B cell (primary cell): ENCODE data around the gene INPP4A. TPM values are rescaled to one million over a fixed set of nuclear protein-coding genes. Genes with fewer than 3 reads are reported as not detected.

Experiments used
- ATAC-seq: fragments of 200-7000 bp; cut with Tn5 transposase; one replicate; pipeline ENCODE4 v1.10.0; 2021; ENCODE audit warnings: low read depth, mild to moderate bottlenecking, moderate number of reproducible peaks, moderate library complexity
- CTCF ChIA-PET: fragments of 350-600 bp; sonication (Branson Sonifier 250); formaldehyde crosslinking; loops from one replicate; lab custom pipeline; 2021; ENCODE audit warnings: antibody characterized with exemption, inconsistent platforms; lab: Charles Lee
- POLR2A ChIA-PET: fragments of 350-600 bp; sonication (Branson Sonifier 250); formaldehyde crosslinking; loops from one replicate; lab custom pipeline; 2021; ENCODE audit warnings: antibody characterized with exemption; lab: Charles Lee
- DNase-seq: peaks from one replicate; pipeline ENCODE4 v3.0.0; 2013
- H2AFZ ChIP-seq: 2 replicates; pipeline ENCODE4 v1.6.1; 2012; ENCODE audit warnings: mild to moderate bottlenecking, low read depth, low read length; ENCODE audit not compliant: insufficient read depth, poor library complexity, severe bottlenecking
- H3K27ac ChIP-seq, 2 donors: 1 replicate in 1 of 2; 2 replicates in 1 of 2; pipeline ENCODE4 v1.5.1; 2012 to 2013; ENCODE audit warnings: low read length in 2 of 2, mild to moderate bottlenecking in 2 of 2, moderate library complexity in 1 of 2
- H3K27me3 ChIP-seq, 4 experiments: fragments of 200-600 bp in 1 of 4; sonication (generic) in 1 of 4; replicated peaks in 1 of 4; 1 replicate in 2 of 4; 2 replicates in 2 of 4; pipeline versions ENCODE4 v1.6.1 to v1.7.0; 2013 to 2016; ENCODE audit warnings: low read length in 3 of 4, mild to moderate bottlenecking in 2 of 4, mixed read lengths in 1 of 4, moderate library complexity in 1 of 4; ENCODE audit not compliant: insufficient read depth in 4 of 4, control insufficient read depth in 3 of 4; ENCODE audit errors: control extremely low read depth in 1 of 4
- H3K36me3 ChIP-seq, 2 experiments: replicated peaks in 1 of 2; 1 replicate in 1 of 2; 2 replicates in 1 of 2; pipeline versions ENCODE4 v1.6.1 to v1.7.1; 2013; ENCODE audit warnings: low read length in 1 of 2; ENCODE audit not compliant: insufficient read depth in 2 of 2, control insufficient read depth in 1 of 2; ENCODE audit errors: control extremely low read depth in 1 of 2, extremely low read depth in 1 of 2
- H3K4me1 ChIP-seq, 2 donors: fragments of 200-600 bp in 1 of 2; sonication (generic) in 1 of 2; 1 replicate in 1 of 2; 2 replicates in 1 of 2; pipeline versions ENCODE4 v1.5.1 to v1.6.1; 2013 to 2017; ENCODE audit warnings: low read length in 2 of 2; ENCODE audit not compliant: control insufficient read depth in 2 of 2, insufficient read depth in 2 of 2
- H3K4me2 ChIP-seq: replicated peaks from 2 replicates; pipeline ENCODE3; 2012; ENCODE audit warnings: mild to moderate bottlenecking, low read depth, low read length; ENCODE audit not compliant: poor library complexity, severe bottlenecking
- H3K4me3 ChIP-seq, 5 experiments: fragments of 200-600 bp in 1 of 5; sonication (generic) in 1 of 5; 1 replicate in 3 of 5; 2 replicates in 2 of 5; pipeline versions ENCODE4 v1.5.1 to v1.7.0; 2011 to 2016; ENCODE audit warnings: low read length in 4 of 5, mild to moderate bottlenecking in 4 of 5, low read depth in 2 of 5, control low read depth in 1 of 5, moderate library complexity in 1 of 5; ENCODE audit not compliant: insufficient read depth in 1 of 5; ENCODE audit errors: control extremely low read depth in 1 of 5, extremely low read depth in 1 of 5
- H3K79me2 ChIP-seq: fragments of 200-600 bp; sonication (generic); one replicate; pipeline ENCODE4 v1.6.0; 2016; ENCODE audit warnings: low read length; ENCODE audit not compliant: control insufficient read depth, insufficient read depth
- H3K9ac ChIP-seq: fragments of 200-600 bp; sonication (generic); 2 replicates; pipeline ENCODE4 v1.6.1; 2017; ENCODE audit warnings: mild to moderate bottlenecking, low read length, moderate library complexity
- H3K9me3 ChIP-seq, 3 donors: one replicate each; pipeline versions ENCODE4 v1.6.1 to v1.7.1; 2013; ENCODE audit warnings: low read length in 2 of 3; ENCODE audit not compliant: control insufficient read depth in 2 of 3, insufficient read depth in 1 of 3; ENCODE audit errors: control extremely low read depth in 1 of 3
- H4K20me1 ChIP-seq: 2 replicates; pipeline ENCODE4 v1.6.0; 2012; ENCODE audit warnings: mild to moderate bottlenecking, low read length; ENCODE audit not compliant: insufficient read depth, control insufficient read depth, poor library complexity, severe bottlenecking
- H3K27ac Mint-ChIP-seq: one replicate; pipeline ENCODE4 v1.8.0; 2021; ENCODE audit warnings: mixed read lengths
- H3K27me3 Mint-ChIP-seq: one replicate; pipeline ENCODE4 v1.8.0; 2021; ENCODE audit warnings: mixed read lengths
- H3K4me1 Mint-ChIP-seq: one replicate; pipeline ENCODE4 v1.8.0; 2021; ENCODE audit warnings: mixed read lengths
- H3K4me3 Mint-ChIP-seq: one replicate; pipeline ENCODE4 v1.8.0; 2021; ENCODE audit warnings: mixed read lengths
- H3K9me3 Mint-ChIP-seq: one replicate; pipeline ENCODE4 v1.8.0; 2022; ENCODE audit warnings: mixed read lengths; ENCODE audit not compliant: insufficient read depth
- CTCF ChIP-seq: fragments of 200-600 bp; IDR thresholded peaks from one replicate; pipeline ENCODE4 v1.8.0; 2022; ENCODE audit warnings: antibody characterized with exemption, mild to moderate bottlenecking
- EZH2 ChIP-seq: IDR thresholded peaks from 2 replicates; pipeline ENCODE4 v1.6.1; 2012; ENCODE audit warnings: borderline replicate concordance, low read depth, mild to moderate bottlenecking, moderate library complexity, low read length; ENCODE audit not compliant: insufficient read depth, poor library complexity, severe bottlenecking
- WGBS: methylation state at CpG from one replicate; pipeline ENCODE4 v1.1.5; 2013; ENCODE audit warnings: missing lambda C conversion rate; ENCODE audit not compliant: insufficient coverage; 5-methylcytosine and 5-hydroxymethylcytosine counted together
- intact Hi-C: fragments of 100-400 bp; cut with micrococcal nuclease; formaldehyde crosslinking; loops from one replicate; pipeline ENCODE4 v1.10.0; 2022
- polyA plus RNA-seq: library from polyadenylated mRNA; depleted of rRNA; stranded (reverse); fragments of >200 nt; gene quantifications from 2 replicates; pipeline ENCODE4 v1.2.3, GENCODE V29; 2012
- total RNA-seq, 2 donors: library from RNA; stranded (reverse); fragments of 120-200 nt in 1 of 2; gene quantifications; 1 replicate in 1 of 2; 2 replicates in 1 of 2; pipeline versions ENCODE4 v1.2.3 to v1.2.4, GENCODE V29; 2013 to 2022

The INPP4A gene
- total and polyA plus RNA-seq, 2 donors (not counting 1 experiment from before 2014, with no cell fraction given) = 10.7 to 22.5 TPM

- Histone ChIP-seq H2AFZ (no peak overlapping the region), H3K36me3 (peaks cover 0 to 20% of the 10 kb centered on the region in 2 experiments), H3K4me2 (no peak overlapping the region), H3K4me1 (peaks cover 6 to 7% of the 10 kb centered on the region in 2 donors), H3K27ac (no peak overlapping the region), H3K27me3 (no peaks in the 10 kb centered on the region), H3K9me3 (no peaks in the 10 kb centered on the region), H3K79me2 (no peaks in the 10 kb centered on the region), H4K20me1 (no peaks in the 10 kb centered on the region), H3K4me3 (no peak overlapping the region), H3K9ac (no peak overlapping the region)
- ChIA-PET POLR2A (interaction anchor here (0.6 kb wide), 1 partner anchor 11 kb away, joined by 6 read pairs; no protein-coding TSS in a partner anchor), CTCF (interaction anchor here (1.3 kb wide), 1 partner anchor 11 kb away, joined by 3 read pairs; no protein-coding TSS in a partner anchor)
- ATAC-seq (no peak), DNase-seq (no peak)
- intact Hi-C loops = no loop called here
- H3K27ac Mint-ChIP-seq = no peak overlapping the region
- WGBS = 98% methylated on average over 8 of the region's 10 CpGs
- H3K4me1 Mint-ChIP-seq = peaks cover 10% of the 10 kb centered on the region
- no peak overlapping the region for H3K4me3 Mint-ChIP-seq
- H3K27me3 Mint-ChIP-seq = no peaks in the 10 kb centered on the region
- TF ChIP-seq CTCF (no peak), EZH2 (no peak)
- no peaks in the 10 kb centered on the region for H3K9me3 Mint-ChIP-seq
These were observed 140.7 kb downstream of the INPP4A start for GRCh38 chr2:98585386-98585785.

GRCh38 chr2:98586551-98587140 lies 142.0 kb downstream of the INPP4A start:
- ATAC-seq = no peak
- no peaks in the 10 kb centered on the region for H3K4me1 Mint-ChIP-seq
- H3K27me3 ChIP-seq = no peaks in the 10 kb centered on the region
- no peak overlapping the region for H3K27ac ChIP-seq
- no peak for TF ChIP-seq CTCF
- H3K79me2 ChIP-seq = no peaks in the 10 kb centered on the region
- H3K9me3 ChIP-seq = no peaks in the 10 kb centered on the region
- intact Hi-C loops = no loop called here
- H3K27ac Mint-ChIP-seq = no peak overlapping the region
- H3K27me3 Mint-ChIP-seq = no peaks in the 10 kb centered on the region
- ChIA-PET POLR2A (no interaction called here), CTCF (interaction anchor here (1.0 kb wide), 1 partner anchor 175 kb away, joined by 3 read pairs; no protein-coding TSS in a partner anchor)
- no peak overlapping the region for H3K4me3 Mint-ChIP-seq
- H3K9me3 Mint-ChIP-seq = no peaks in the 10 kb centered on the region
- no peak overlapping the region for H2AFZ ChIP-seq
- peaks cover 0 to 20% of the 10 kb centered on the region in 2 experiments for H3K36me3 ChIP-seq
- WGBS = 83% methylated on average over 5 of the region's 6 CpGs
- no peak overlapping the region for H3K9ac ChIP-seq
- no peaks in the 10 kb centered on the region for H3K4me1 ChIP-seq
- no peaks in the 10 kb centered on the region for H4K20me1 ChIP-seq
- no peak overlapping the region for H3K4me2 ChIP-seq
- DNase-seq = no peak
- no peak overlapping the region for H3K4me3 ChIP-seq
